GM19240 (cell line): ENCODE measurements around the gene FOXE3.

Experiments used
- DNase-seq: peaks from one replicate; pipeline ENCODE4 v3.0.0; 2011; ENCODE audit warnings: low spot score; ENCODE audit not compliant: insufficient read length

The FOXE3 gene

GRCh38 chr1:47434051-47434842 is 18.2 kb downstream of the FOXE3 start:
- no peak for DNase-seq

- no peak for DNase-seq
These were observed 19.6 kb downstream of the FOXE3 start for GRCh38 chr1:47435506-47436303.

GRCh38 chr1:47436304-47436978 is 20.4 kb downstream of the FOXE3 start:
- DNase-seq: peak; percentile 83

- DNase-seq: no peak
These were observed 20.9 kb downstream of the FOXE3 start for GRCh38 chr1:47436979-47437446.

- peak; percentile 94 for DNase-seq
These were observed 21.5 kb downstream of the FOXE3 start, which contains the start of gene FOXD2 for GRCh38 chr1:47437447-47438164. Gene FOXD2, plus strand, starts transcription at chr1:47438044. Its CDS starts 92 bp downstream, at chr1:47438136.

- no peak for DNase-seq
These were observed 22.3 kb downstream of the FOXE3 start for GRCh38 chr1:47438165-47439016.

GRCh38 chr1:47439017-47439818 is 23.1 kb downstream of the FOXE3 start:
- no peak for DNase-seq

GRCh38 chr1:47439819-47440598 is 23.9 kb downstream of the FOXE3 start:
- no peak for DNase-seq

GRCh38 chr1:47440599-47441081 is 24.6 kb downstream of the FOXE3 start:
- DNase-seq: no peak

- DNase-seq: no peak
These were observed 25.5 kb downstream of the FOXE3 start for GRCh38 chr1:47441450-47442106.

- DNase-seq: no peak
These were observed 26.1 kb downstream of the FOXE3 start for GRCh38 chr1:47442202-47442601.

- no peak for DNase-seq
These were observed 26.9 kb downstream of the FOXE3 start for GRCh38 chr1:47442842-47443529.

GRCh38 chr1:47443530-47444296 is 27.6 kb downstream of the FOXE3 start:
- no peak for DNase-seq

GRCh38 chr1:47444297-47444561 is 28.1 kb downstream of the FOXE3 start:
- no peak for DNase-seq

GRCh38 chr1:47444562-47445465 is 28.7 kb downstream of the FOXE3 start:
- no peak for DNase-seq
